ENCODE measurements around the gene TESMIN.

Gene TESMIN

GRCh38 chr11:68693484-68693882 lies 57.8 kb downstream of the TESMIN start:
- DNase-seq (ENCODE audit: extremely low spot score) = no peak
- ChIA-PET CTCF (no interaction called here), POLR2A (no interaction called here)
- TF ChIP-seq CTCF (IDR thresholded peaks at IDR 0.05; ENCODE audit: control extremely low read depth, extremely low read depth, low read depth, missing control alignments) = no peak

GRCh38 chr11:68692871-68693483 lies 58.3 kb downstream of the TESMIN start:
- CTCF ChIA-PET = no interaction called here
- no peak for TF ChIP-seq CTCF (IDR thresholded peaks at IDR 0.05; ENCODE audit: control extremely low read depth, extremely low read depth, low read depth, missing control alignments)
- POLR2A ChIA-PET = no interaction called here
- DNase-seq (ENCODE audit: extremely low spot score) = no peak

GRCh38 chr11:68692115-68692514 lies 59.2 kb downstream of the TESMIN start:
- TF ChIP-seq CTCF (IDR thresholded peaks at IDR 0.05; ENCODE audit: control extremely low read depth, extremely low read depth, low read depth, missing control alignments) = no peak
- ChIA-PET POLR2A (no interaction called here), CTCF (no interaction called here)
- DNase-seq (ENCODE audit: extremely low spot score) = no peak

GRCh38 chr11:68691402-68691784 lies 59.9 kb downstream of the TESMIN start:
- ChIA-PET CTCF (no interaction called here), POLR2A (no interaction called here)
- DNase-seq (ENCODE audit: extremely low spot score) = no peak
- no peak for TF ChIP-seq CTCF (IDR thresholded peaks at IDR 0.05; ENCODE audit: control extremely low read depth, extremely low read depth, low read depth, missing control alignments)

- CTCF ChIA-PET = no interaction called here
Observed at GRCh38 chr11:68690671-68691401, 60.5 kb downstream of the TESMIN start.

More at GRCh38 chr11:68690671-68691401, 60.5 kb downstream of the TESMIN start:
- POLR2A ChIA-PET = no interaction called here
- no peak for DNase-seq (ENCODE audit: extremely low spot score)
- no peak for TF ChIP-seq CTCF (IDR thresholded peaks at IDR 0.05; ENCODE audit: control extremely low read depth, extremely low read depth, low read depth, missing control alignments)

Data from GM10248 (cell line).